ENCODE data around the gene ERFL.

- TF ChIP-seq POLR2AphosphoS5 (IDR thresholded peaks at IDR 0.05) (no peak), POLR2A (IDR thresholded peaks at IDR 0.05; ENCODE audit: low read depth) (no peak)
These were observed 57.8 kb downstream of the ERFL start for GRCh38 chr19:41870401-41870873.

Measured in esophagus muscularis mucosa (tissue), 2 donors.